Measurements from ENCODE around the gene GRB7. TPM values are rescaled to one million over a fixed set of nuclear protein-coding genes. Genes with fewer than 3 reads are reported as not detected.
"Not testable (repeated sequence)": the region's sequence is repeated elsewhere in the genome, so short reads cannot be mapped to it uniquely, and the experiment has no call there.

Gene GRB7
- total RNA-seq, 1 donor from 2014 or later = not detected

DNA sequence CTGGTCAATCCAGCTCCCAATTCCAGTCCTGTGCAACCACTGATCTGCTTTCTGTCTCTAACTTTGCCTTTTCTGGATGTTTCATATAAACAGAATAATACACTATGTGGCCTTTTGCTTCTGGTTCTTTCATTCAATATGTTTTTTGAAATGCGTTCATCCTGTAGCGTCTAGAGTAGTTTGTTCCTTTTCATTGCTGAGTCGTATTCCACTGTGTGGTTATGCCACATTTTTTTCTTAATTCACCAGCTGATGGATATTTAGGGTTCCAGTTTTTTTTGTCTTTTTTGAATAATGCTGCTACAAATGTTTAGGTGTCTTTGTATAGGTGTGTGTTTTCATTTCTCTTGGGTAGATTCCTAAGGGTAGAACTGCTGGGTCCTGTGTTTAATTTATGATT is 5.2 kb upstream of the GRB7 start:
- no peak for DNase-seq (ENCODE audit: low read depth, low spot score)

DNA sequence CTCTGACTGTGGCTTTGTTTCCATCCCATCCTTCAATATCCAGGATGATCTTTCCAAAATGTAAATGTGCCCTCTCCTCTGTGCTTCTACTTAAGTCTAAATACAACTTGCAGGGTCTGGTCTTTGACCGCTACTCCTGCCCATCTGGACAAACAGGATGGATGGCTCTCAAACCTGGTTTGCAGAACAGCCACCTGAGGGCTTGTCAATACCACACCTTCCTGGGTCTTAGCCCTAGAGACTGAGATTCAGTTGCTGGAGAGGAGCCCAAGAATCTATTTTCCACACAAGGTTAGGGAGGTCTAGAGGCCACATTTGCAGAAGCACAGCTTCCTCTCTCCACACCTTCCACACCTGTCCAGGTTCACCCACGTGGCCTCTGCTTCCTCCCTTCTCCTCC is 1.9 kb upstream of the GRB7 start:
- DNase-seq (ENCODE audit: low read depth, low spot score) = no peak

DNA sequence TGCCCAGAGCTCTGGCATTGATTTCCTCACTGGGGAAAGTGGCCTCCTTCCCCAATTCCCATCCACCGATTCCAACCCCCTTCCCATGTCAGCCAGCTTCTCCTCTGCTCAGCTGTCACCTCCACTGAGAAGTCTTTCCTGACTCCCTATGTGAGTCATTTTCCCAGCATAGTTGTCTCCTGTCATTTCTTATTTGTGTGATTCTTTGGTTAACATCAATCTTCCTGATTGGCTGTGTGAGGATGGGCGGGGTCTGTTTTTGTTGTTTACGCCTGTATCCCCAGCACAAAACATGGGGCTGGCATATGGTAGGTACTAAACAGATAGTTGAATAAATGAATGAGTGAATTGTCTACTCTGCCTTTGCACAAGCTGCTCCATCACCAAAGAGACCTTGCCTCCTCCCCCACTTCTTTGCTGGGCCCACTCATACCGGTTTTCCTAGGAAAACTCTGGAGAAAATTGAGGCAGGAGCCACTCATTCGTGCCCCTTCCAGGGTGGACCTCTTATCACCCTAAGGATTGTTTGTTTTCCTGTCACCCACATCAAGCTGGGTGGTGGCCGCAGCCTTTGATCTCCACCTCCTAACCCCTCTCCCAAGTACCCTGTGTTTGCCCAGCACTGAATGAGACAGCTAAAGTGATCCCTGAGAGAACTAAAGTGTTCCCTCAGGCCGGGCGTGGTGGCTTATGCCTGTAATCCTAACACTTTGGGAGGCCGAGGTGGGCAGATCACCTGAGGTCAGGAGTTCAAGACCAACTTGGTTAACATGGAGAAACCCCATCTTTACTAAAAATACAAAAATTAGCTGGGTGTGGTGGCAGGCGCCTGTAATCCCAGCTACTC is 1.2 kb upstream of the GRB7 start:
- no peak for DNase-seq (ENCODE audit: low read depth, low spot score)

DNA sequence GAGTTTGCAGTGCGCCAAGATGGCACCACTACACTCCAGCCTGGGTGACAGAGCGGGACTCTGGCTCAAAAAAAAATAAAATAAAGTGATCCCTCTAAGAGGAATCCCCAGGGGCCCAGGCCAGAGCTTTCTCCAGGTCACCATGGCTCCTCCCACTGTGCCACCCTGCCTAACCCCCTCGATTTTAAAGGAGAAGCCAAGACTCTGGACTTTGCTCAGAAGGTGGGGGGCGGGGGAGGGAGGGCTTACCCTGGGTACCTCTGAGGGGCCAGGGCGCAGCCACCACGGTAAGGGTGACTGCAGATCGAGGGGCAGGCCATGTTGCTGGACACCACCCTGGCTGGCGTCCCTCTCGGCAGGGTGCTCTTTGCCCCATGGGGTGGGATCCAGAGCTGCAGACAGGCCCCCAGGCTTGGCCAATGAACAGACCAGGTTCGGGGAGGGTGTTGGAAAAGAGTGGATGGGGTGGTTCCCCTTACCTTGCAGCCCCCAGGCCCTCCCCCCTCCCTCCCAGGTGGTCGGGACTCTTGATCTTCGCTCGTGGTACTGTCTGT is 455 bp upstream of the GRB7 start:
- no peak for DNase-seq (ENCODE audit: low read depth, low spot score)

DNA sequence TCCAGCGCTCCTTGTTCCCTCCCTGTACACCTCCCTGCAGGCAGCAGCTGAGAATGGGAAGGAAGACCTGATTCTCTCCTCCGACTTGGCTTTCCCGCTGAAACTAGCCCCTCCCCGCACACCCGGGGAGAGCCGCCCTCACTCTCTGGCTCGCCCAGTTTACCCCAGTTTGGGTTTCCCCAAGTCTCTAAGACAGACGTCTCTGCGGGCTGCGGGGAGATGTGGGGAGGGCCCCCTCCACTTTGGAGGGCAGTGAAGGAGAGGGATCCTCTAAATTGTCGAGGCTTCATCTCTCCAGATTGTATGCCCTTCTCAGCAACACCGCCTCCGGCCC is 797 bp downstream of the GRB7 start:
- DNase-seq (ENCODE audit: low read depth, low spot score) = no peak

DNA sequence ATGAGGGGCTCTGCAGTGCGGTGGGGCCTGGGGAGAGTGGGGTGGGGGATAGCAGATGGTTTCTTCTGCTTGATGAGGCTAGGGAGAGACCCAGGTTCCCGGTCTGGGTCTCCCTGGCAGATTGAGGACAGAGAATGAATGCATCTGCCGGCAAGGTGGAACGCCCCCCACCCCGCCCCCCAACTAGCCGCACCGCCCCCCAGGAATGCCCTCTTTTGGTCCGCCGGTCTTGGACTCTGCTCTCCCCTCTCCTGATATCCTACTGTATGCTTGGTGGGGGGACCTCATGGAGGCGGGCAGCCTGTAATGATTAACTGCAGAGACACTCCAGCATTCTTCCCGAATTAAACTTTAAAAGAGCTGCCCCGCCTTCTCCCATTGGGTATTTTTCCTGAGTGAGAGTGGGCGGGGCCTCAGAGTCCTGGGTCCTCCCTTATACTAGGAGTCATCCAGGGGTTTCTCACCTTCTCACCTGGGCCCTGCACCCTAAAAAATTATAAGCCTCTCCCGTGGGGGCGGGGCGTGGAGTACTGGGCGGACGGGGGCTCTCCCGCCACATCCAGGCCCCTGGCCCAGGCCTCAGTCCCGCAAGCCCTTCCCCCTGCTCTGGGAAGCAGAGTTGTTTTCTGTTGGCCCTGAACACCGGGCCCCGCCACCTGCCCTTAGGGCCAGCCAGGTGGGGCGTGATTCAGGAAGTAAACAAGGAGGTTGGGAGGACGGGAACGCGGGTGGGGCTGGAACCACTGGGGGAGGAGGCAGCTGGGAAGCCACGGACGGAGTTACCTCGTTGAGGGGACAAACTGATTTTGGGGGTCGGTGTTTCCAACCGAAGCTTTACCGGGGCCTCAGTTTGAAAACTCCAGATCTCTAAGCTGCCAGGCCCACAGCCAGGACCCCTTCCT is 1.5 kb downstream of the GRB7 start:
- no peak for DNase-seq (ENCODE audit: low read depth, low spot score)

DNA sequence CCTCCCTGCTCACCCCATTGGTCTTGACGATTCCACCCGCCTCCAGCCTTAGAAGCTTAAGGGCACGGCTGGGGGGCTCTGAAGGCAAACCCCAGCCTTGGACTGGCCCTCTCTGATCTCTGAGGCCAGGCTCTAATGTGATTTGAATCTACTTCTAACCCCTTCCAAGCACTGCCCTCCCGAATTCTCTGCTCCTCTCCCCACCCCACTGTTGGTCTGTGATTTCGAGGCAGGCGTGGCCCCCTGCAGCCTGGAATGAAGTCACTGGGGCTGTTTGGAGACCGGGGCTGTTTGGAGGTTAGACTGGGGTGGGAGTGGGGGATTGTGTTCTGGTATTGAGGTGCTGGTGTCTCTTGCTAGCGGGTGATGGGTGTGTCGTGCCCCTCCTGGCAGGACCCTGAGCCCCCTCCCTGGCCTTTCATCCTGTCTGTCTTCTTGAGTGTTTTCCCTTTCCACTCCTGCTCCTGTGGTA is 2.2 kb downstream of the GRB7 start:
- no peak for DNase-seq (ENCODE audit: low read depth, low spot score)

DNA sequence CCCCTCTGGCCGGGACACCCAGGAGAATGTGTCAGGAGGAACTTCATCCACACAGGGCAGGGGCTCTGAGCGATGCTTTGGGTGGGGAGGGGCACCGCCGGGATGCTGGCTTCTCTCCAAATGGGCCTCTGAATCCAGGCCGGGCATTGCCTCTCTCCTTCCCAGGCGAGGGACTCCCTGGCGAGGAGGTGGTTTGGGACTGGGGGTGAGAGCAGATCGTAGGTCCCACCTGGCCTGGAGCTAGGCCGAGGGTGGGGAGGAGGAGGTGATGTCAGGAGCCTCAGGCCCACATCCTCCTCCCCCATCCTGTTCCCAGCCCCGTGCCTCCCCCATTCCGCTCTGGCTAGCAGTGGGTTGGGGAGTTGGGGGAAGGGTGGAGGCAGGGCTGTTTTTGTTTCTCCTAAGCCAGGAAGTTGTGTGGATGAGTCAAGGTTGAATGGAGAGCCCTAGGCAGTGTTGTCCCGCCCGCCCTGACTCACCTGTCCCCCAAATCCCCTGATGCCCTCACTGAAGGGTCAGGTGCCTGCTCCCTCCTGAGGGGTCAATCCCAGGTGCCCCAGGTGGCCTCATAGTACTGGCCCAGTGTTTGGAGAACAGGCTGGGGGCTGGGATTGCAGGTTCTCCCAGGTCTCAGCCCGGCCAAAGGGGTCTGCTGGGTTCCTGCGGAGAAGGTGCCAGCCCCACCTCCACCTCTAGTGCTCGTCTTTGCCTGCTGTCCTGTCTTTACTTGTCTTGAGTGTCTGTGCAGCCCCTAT is 2.8 kb downstream of the GRB7 start:
- no peak for DNase-seq (ENCODE audit: low read depth, low spot score)

DNA sequence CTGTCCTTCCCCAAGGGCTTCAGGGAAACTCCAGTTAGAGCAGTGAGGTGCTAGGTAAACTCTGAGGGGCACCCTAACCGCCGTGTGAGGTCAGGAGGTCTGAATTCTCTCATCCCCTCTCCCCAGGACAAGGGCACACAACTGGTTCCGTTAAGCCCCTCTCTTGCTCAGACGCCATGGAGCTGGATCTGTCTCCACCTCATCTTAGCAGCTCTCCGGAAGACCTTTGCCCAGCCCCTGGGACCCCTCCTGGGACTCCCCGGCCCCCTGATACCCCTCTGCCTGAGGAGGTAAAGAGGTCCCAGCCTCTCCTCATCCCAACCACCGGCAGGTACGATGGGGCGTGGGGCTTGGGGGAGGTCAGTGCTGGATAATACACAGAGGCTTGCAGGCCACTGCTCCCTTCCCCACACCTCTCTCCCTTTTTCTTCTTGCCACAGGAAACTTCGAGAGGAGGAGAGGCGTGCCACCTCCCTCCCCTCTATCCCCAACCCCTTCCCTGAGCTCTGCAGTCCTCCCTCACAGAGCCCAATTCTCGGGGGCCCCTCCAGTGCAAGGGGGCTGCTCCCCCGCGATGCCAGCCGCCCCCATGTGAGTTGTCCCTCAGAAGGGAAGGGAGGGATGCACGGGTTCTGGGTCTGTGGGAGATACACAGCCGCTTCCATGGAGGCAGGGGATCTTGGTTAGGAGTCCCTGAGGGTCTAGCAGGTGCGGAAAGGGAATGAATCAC is 4.6 kb downstream of the GRB7 start:
- no peak for DNase-seq (ENCODE audit: low read depth, low spot score)

DNA sequence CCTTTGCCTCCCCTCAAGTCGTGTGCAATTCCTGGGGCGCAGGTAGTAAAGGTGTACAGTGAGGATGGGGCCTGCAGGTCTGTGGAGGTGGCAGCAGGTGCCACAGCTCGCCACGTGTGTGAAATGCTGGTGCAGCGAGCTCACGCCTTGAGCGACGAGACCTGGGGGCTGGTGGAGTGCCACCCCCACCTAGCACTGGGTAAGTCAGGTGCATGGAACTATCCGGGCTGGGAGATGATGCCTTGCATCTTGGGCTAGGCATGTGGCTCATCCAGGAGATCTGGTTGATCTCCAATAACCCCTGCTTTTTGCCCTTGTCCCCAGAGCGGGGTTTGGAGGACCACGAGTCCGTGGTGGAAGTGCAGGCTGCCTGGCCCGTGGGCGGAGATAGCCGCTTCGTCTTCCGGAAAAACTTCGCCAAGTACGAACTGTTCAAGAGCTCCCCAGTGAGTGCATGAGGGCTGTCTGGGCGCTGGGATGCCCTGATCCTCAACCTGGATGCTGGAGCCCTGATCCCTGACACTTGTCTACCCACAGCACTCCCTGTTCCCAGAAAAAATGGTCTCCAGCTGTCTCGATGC is 5.2 kb downstream of the GRB7 start:
- DNase-seq (ENCODE audit: low read depth, low spot score) = no peak

DNA sequence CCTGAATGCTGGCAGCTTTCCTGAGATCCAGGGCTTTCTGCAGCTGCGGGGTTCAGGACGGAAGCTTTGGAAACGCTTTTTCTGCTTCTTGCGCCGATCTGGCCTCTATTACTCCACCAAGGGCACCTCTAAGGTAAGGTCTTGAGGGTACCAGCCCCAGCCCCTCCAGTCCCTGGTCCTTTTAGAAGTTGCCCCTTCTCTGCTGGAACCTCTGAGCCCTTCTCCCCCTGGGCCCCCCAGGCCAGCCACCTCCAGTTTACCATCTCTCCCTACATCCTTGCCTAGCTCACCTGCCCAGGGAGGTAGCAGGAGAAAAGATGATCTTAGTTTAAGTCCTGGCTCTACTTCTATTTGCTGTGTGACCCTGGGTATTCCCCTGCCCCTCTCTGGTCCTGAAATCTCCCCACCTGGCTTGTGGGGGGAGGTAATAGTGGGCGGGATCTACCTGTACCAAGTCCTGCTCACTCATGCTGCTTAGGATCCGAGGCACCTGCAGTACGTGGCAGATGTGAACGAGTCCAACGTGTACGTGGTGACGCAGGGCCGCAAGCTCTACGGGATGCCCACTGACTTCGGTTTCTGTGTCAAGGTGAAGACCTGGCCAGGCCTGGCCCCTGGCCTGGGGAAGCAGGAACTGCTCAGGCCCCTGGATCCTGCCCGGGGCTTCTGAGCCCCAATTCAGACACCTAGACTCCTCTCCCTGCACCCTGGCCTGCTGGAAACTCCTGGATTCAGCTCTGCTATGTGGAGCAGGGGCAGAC is 6.5 kb downstream of the GRB7 start:
- DNase-seq (ENCODE audit: low read depth, low spot score) = no peak

DNA sequence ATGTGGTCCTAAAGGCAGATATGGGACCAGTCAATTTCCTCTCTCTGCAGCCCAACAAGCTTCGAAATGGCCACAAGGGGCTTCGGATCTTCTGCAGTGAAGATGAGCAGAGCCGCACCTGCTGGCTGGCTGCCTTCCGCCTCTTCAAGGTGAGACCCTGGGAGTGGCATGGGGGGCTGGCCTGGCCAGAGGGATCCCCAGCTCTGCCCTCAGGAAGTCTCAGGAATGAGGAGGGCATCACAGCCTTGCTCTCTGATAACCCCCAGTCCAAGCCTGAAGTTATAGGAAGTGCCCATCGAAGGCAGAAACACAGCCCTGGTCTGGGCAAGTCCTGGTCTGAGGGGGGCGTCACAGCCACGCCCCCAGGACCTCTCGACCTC is 7.1 kb downstream of the GRB7 start:
- DNase-seq (ENCODE audit: low read depth, low spot score) = no peak

DNA sequence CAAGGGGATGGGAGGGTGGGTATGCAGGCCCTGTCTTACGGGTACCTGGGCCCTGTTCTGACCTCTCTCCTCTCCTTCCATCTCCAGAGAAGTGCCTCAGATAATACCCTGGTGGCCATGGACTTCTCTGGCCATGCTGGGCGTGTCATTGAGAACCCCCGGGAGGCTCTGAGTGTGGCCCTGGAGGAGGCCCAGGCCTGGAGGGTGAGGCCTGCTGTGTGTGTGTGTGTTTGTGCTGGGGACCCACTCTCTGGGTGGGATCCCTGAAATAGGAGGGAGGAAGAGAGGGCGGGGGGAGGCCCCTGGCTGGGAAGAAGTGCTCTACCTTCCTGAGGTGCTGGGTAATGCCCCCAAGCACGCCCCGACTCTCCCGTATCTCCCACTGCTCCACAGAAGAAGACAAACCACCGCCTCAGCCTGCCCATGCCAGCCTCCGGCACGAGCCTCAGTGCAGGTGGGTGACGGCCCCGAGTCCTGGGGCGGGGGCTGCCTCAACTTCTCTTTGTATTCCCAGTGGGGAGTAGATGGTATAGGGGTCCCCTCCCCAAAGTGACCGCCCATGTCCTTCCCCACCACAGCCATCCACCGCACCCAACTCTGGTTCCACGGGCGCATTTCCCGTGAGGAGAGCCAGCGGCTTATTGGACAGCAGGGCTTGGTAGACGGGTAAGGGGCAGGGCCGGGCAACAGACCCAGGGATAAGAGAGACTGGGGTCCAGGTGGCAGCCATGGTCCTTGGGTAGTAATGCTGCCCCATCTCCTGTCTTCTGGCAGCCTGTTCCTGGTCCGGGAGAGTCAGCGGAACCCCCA is 7.8 kb downstream of the GRB7 start:
- no peak for DNase-seq (ENCODE audit: low read depth, low spot score)

DNA sequence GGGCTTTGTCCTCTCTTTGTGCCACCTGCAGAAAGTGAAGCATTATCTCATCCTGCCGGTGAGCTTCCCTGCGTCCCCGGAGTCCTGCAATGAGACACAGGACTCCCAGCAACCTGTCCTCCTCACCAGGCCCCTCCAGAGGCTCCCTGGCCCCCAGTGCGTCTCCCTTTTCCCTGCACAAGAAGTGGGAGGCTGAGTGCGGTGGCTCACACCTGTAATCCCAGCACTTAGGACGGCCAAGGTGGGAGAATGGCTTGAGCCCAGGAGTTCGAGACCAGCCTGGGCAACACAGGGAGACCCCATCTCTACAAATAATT is 8.4 kb downstream of the GRB7 start:
- DNase-seq (ENCODE audit: low read depth, low spot score) = no peak

DNA sequence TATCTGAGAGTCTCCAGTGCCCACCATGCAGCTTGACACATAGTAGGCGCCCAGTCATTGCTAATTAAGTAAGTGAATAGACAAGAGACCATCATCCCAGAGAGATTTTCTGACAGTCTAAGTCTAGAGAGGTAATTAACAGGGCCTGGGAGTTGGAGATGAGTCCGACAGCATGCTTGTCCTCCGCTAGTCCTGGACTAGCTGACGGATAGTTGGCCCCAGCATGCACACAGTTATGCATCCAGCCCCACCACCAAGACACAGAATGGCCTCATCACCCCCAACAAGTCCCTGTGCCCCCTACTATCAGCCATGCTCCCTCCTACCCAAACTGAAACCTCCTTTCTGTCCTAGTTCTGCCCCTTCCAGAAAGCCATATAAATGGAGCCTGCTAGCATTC is 10.0 kb downstream of the GRB7 start:
- no peak for DNase-seq (ENCODE audit: low read depth, low spot score)

DNA sequence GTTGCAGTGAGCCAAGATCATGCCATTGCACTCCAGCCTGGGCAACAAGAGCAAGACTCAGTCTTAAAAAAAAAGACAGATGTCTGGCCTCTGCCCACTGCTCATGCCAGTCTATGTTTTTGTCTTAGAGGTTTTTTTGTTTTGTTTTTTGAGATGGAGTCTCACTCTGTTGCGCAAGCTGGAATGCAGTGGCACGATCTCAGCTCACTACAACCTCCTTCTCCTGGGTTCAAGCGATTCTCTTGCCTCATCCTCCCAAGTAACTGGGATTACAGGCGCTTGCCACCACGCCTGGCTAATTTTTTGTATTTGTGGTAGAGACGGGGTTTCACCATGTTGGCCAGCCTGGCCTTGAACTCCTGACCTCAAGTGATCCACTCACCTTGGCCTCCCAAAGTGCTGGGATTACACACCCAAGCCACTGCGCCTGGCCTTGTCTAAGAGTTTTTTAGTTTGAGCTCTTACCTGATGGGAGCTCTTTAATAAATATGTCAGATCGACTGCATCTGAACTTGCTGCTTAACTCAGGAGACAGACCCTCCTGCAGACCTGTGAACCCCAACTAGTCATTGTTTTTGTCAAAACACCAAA is 10.8 kb downstream of the GRB7 start:
- DNase-seq (ENCODE audit: low read depth, low spot score) = not testable (repeated sequence)

DNA sequence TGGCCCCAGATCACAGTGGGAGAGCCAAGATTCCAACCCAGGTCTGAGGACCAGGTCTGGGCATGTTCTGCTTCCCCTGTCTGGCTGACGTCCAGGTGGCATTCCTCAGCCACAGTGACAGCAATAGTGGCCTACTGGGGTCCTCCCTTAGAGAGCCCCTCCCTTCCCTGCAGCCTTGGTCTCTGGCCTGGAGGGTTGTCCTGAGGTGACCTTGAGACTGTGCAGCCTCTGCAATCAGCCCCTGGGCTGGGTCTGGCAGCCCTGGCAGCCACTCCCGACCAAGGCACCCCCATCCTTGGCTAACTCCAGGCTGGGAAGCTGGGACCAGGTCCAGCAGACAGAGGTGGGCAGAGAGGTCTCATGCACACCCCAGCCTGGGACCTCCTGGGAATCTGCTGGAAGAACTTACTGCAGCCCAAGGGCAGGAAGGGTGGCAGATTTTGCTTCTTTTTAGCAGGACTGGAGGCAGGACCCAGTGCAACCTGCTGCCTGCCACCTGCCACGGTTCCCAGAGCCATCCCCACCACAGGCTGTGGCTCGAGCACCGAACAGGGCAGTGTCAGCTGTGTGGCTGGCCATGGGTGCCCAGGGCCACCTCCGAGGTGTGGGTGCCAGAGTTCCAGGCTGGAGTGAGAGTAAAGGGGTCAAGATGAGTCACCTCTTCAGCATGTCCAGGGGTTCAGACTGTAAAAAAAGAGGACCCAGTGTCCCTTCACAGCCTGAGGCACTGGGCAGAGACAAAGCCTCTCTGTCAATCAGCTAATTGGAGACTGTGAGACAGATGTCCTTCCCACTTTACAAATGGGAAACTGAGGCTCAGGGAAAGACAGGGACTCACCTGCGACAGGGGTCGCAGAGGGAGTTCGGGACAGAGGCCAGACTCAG is 12.6 kb downstream of the GRB7 start:
- DNase-seq (ENCODE audit: low read depth, low spot score) = no peak

Measured in pulmonary artery endothelial cell (primary cell).